OCI-LY1 (cell line): Measurements from ENCODE around the gene RAPGEF4.

ENCODE experiments used
- CTCF ChIP-seq: fragments of 200-600 bp; sonication (generic), shearing (Covaris generic); IDR thresholded peaks from 2 replicates; pipeline ENCODE4 v1.5.1; 2017; ENCODE audit warnings: mild to moderate bottlenecking, antibody characterized with exemption, low read length, moderate library complexity, mixed read lengths
- EZH2 ChIP-seq: fragments of 200-600 bp; sonication (generic), shearing (Covaris generic); IDR thresholded peaks from 2 replicates; pipeline ENCODE4 v1.8.0; 2017; ENCODE audit warnings: borderline replicate concordance, mixed run types, mild to moderate bottlenecking, antibody characterized with exemption, low read length, moderate library complexity, mixed read lengths

DNA sequence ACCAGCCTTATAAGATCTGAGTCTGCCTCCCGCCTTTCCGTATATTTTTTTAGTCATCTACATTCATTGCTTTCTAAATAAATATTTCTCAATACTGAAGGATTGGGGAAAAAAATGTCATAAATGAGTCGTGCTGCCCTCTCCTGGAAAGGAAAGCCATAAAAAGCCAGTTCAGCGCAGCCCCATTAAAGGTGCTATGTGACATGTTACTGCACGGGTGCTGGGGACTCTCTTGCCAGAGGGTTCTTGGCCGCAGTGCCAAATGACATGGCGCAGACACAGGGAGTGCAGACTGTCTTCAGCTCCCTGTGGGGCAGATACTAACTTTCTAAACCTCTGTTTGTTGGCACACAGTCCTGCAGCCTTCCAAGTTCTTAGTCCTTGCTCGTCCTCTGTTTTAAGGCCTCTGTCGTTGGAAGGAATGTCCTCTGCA is 286.3 kb downstream of the RAPGEF4 start:
- TF ChIP-seq CTCF, result peak; percentile 27; the same call in 1 of the 2 replicates
- TF ChIP-seq EZH2, result no peak
